NAMALWA (cell line): Measurements from ENCODE around the gene AGAP2.

Source experiments
- DNase-seq: peaks from one replicate; pipeline ENCODE4 v3.0.0-alpha.2; 2015; ENCODE audit warnings: low spot score

The AGAP2 gene

GRCh38 chr12:57767305-57767698, 28.8 kb upstream of the AGAP2 start:
- no peak for DNase-seq

GRCh38 chr12:57766464-57767304, 28.1 kb upstream of the AGAP2 start, which contains the start of gene CYP27B1:
CYP27B1 (minus strand) TSS chr12:57767078; CDS start chr12:57767041, 37 bp downstream.
- DNase-seq = no peak

DNA sequence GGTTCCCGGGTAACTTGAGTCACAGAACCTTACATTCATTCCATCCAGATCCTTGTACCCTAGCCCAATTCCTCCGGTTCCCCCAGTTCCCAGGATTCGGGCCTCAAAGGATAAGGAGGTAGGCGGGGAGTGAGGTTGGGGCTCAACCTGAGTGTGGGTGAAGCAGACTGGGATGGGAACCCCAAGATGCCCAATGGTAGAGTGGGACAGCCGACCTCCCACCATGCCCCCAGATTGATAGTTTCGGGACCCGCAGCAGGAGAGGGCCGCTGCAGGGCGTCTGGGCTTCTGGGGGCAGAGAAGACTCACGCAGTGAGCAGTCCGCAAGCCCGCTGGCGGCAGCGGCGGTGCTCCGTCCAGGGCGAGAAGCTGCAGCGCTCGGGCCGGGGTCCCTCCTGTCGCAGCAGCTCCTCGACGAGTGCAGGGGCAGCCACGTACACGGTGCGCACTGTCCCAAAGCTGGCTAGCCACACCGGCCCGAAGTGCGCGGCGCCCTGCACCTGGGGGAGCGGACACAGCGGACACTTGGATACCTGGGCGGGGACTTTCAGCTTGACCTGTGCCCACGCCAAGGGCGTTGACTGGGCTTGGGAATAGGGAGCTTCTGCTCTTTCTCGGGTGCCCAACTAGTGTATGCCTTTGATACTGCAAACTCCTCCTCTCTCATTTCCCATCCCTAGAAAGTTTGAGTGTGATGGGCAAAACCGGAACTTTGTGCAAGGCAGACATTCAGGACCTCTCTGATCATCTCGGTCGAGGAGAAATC, 27.3 kb upstream of the AGAP2 start:
- DNase-seq = no peak

GRCh38 chr12:57765003-57765697, 26.6 kb upstream of the AGAP2 start:
- DNase-seq = no peak

- DNase-seq = no peak
These were observed 26.1 kb upstream of the AGAP2 start for GRCh38 chr12:57764662-57765002.

DNA sequence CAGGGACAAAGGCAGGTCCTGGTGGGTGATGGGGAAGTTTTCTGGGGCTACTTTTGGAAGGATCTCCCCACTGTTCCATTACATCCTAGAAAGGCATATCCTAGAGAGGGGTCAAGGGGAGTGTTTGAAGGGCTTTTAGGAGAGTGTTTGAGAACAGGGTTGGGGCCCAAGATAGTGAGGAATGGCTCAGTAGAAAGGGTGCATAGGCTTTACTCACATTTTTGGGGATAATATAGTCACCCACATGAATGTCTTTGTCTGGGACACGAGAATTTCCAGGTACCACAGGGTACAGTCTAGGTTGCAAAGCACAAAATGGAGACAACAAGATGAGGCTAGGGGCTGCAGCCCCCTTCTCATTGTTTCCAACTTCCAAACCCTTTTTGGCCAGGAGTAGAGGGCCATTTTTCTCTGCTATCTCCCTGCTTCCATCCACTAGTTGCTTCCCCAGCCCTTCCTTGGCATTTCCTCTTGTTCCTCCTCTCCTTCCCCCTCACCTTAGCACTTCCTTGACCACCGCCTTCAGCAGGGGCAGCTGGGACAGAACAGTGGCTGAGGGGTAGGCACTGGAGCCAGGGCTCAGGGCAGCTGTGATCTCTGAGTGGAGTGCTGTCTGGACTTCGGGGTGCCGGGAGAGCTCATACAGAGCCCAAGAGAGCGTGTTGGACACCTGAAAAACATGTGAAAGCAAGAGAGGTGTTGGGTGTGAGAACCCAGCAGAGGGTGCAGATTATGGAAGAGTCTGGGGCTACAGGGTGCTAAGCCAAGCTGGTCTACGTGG, 25.5 kb upstream of the AGAP2 start:
- DNase-seq = no peak

- DNase-seq = no peak
These were observed 23.9 kb upstream of the AGAP2 start for GRCh38 chr12:57762463-57762862.

DNA sequence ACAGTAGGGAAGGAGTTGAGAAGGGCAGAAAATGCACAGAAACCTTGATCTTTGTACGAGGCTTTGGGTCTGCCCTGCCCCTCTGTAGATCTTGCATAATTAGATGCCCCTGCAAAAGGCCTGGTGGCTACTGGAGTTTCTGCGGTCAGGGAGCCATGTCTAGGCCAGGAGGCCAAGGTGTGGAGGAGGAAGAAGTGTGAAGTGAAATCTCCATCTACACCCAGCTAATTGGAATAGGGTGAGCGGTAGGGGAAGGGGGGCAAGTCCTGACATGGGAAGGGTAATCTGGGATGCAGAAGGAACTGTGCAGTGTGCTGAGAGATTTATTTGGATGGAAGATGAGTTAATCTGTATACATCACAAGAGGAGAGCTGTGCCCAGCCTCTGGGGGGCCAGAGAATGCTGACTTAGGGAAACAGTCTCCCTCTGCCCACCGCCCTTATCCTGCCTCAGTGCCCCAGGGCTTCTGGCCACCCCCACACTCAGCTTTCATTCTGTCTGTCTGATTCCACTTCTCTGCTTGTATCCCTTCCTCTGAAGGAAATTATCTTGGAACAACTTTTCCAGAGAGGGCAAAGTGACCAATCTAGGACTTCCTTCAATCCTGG, 23.0 kb upstream of the AGAP2 start:
- DNase-seq = no peak

- no peak for DNase-seq
These were observed 21.9 kb upstream of the AGAP2 start for GRCh38 chr12:57760347-57760982.

- peak; percentile 68 for DNase-seq
These were observed 20.9 kb upstream of the AGAP2 start for GRCh38 chr12:57759360-57759980.

GRCh38 chr12:57758552-57759359, 20.2 kb upstream of the AGAP2 start:
- DNase-seq = no peak

GRCh38 chr12:57757771-57758170, 19.2 kb upstream of the AGAP2 start:
- DNase-seq = no peak

- DNase-seq = peak; percentile 82
These were observed 18.1 kb upstream of the AGAP2 start for GRCh38 chr12:57756406-57757341.

- peak; percentile 57 for DNase-seq
These were observed 17.2 kb upstream of the AGAP2 start for GRCh38 chr12:57755454-57756372.

GRCh38 chr12:57755194-57755453, 16.6 kb upstream of the AGAP2 start:
- no peak for DNase-seq

GRCh38 chr12:57754411-57755193, 16.1 kb upstream of the AGAP2 start, which contains the start of gene MARCHF9:
MARCHF9 (plus strand) TSS chr12:57755103; CDS start chr12:57755529, 426 bp downstream.
- peak; percentile 88 for DNase-seq
